Left hindlimb (tissue), 1 donor: ENCODE results near the gene FGF4.

Experiments used
- DNase-seq: peaks from one replicate; pipeline ENCODE4 v3.0.0-alpha.2; 2018

The FGF4 gene

GRCh38 chr11:69804769-69805508 lies 29.8 kb upstream of the FGF4 start:
- DNase-seq: no peak

GRCh38 chr11:69803604-69804218 lies 28.6 kb upstream of the FGF4 start:
- DNase-seq: no peak

GRCh38 chr11:69803022-69803421 lies 27.9 kb upstream of the FGF4 start:
- DNase-seq: no peak

- no peak for DNase-seq
Observed at GRCh38 chr11:69802590-69802989, 27.4 kb upstream of the FGF4 start.

- DNase-seq: no peak
Observed at GRCh38 chr11:69801513-69802335, 26.6 kb upstream of the FGF4 start.

- no peak for DNase-seq
Observed at GRCh38 chr11:69800278-69800677, 25.1 kb upstream of the FGF4 start.

- no peak for DNase-seq
Observed at GRCh38 chr11:69799582-69799981, 24.4 kb upstream of the FGF4 start.

- no peak for DNase-seq
Observed at GRCh38 chr11:69799097-69799496, 24.0 kb upstream of the FGF4 start.

- DNase-seq: no peak
Observed at GRCh38 chr11:69797737-69798528, 22.8 kb upstream of the FGF4 start.

- no peak for DNase-seq
Observed at GRCh38 chr11:69797156-69797555, 22.0 kb upstream of the FGF4 start.

GRCh38 chr11:69796063-69796462 lies 20.9 kb upstream of the FGF4 start:
- no peak for DNase-seq

- peak; percentile 83 for DNase-seq
Observed at GRCh38 chr11:69791276-69792180, 16.4 kb upstream of the FGF4 start.

GRCh38 chr11:69788956-69789355 lies 13.8 kb upstream of the FGF4 start:
- no peak for DNase-seq

GRCh38 chr11:69787906-69788305 lies 12.8 kb upstream of the FGF4 start:
- DNase-seq: no peak

- no peak for DNase-seq
Observed at GRCh38 chr11:69787457-69787856, 12.3 kb upstream of the FGF4 start.

GRCh38 chr11:69781241-69781640 lies 6.1 kb upstream of the FGF4 start:
- DNase-seq: no peak

- no peak for DNase-seq
Observed at GRCh38 chr11:69778373-69778772, 3.2 kb upstream of the FGF4 start.

- DNase-seq: no peak
Observed at GRCh38 chr11:69774354-69775162, 583 bp downstream of the FGF4 start.

GRCh38 chr11:69773626-69774353 lies 1.4 kb downstream of the FGF4 start:
- no peak for DNase-seq

- no peak for DNase-seq
Observed at GRCh38 chr11:69771466-69771865, 3.7 kb downstream of the FGF4 start.
